OCI-LY7 (cell line): ENCODE data around the gene EBP. TPM values are rescaled to one million over a fixed set of nuclear protein-coding genes. Genes with fewer than 3 reads are reported as not detected.
A peak's percentile ranks its signal among the peaks of the same experiment; 100 is the strongest.

Experiments used
- BruUV-seq: library from RNA; stranded (reverse); fragments of 400-500 nt; replicated peaks from 2 replicates; lab custom pipeline; 2021; lab: Mats Ljungman, UMichigan
- CTCF ChIA-PET: fragments of 300-600 bp; sonication (Branson Sonifier 250); formaldehyde crosslinking; loops from one replicate; lab custom pipeline; 2022; ENCODE audit warnings: antibody characterized with exemption; ENCODE audit not compliant: unreplicated experiment; lab: Charles Lee
- POLR2A ChIA-PET: fragments of 300-600 bp; sonication (Branson Sonifier 250); formaldehyde crosslinking; loops from one replicate; lab custom pipeline; 2022; ENCODE audit warnings: antibody characterized with exemption; lab: Charles Lee
- DNase-seq: peaks from one replicate; pipeline ENCODE4 v3.0.0-alpha.2; 2015; ENCODE audit warnings: low spot score
- H2AFZ ChIP-seq: fragments of 200-600 bp; sonication (generic), shearing (Covaris generic); 2 replicates; pipeline ENCODE4 v1.6.1; 2014; ENCODE audit warnings: mild to moderate bottlenecking, antibody characterized with exemption, low read length, moderate library complexity
- H3K27ac ChIP-seq: fragments of 200-600 bp; sonication (generic); 2 replicates; pipeline ENCODE4 v1.5.1; 2014; ENCODE audit warnings: mixed run types, low read depth, mild to moderate bottlenecking, moderate library complexity, low read length, inconsistent platforms; ENCODE audit not compliant: poor library complexity, severe bottlenecking
- H3K36me3 ChIP-seq: fragments of 200-600 bp; sonication (generic); 2 replicates; pipeline ENCODE4 v1.6.1; 2014; ENCODE audit warnings: mild to moderate bottlenecking, antibody characterized with exemption, low read length, moderate library complexity, mixed read lengths; ENCODE audit not compliant: insufficient read depth
- H3K4me1 ChIP-seq: fragments of 200-600 bp; sonication (generic); 2 replicates; pipeline ENCODE4 v1.5.1; 2014; ENCODE audit warnings: mild to moderate bottlenecking, low read length; ENCODE audit not compliant: insufficient read depth, poor library complexity, severe bottlenecking
- H3K4me2 ChIP-seq: fragments of 200-600 bp; sonication (generic); 2 replicates; pipeline ENCODE4 v1.6.1; 2014; ENCODE audit warnings: mild to moderate bottlenecking, low read length
- H3K4me3 ChIP-seq: fragments of 200-600 bp; sonication (generic); 2 replicates; pipeline ENCODE4 v1.5.1; 2014; ENCODE audit warnings: mild to moderate bottlenecking, low read depth, low read length; ENCODE audit not compliant: poor library complexity, severe bottlenecking
- H3K79me2 ChIP-seq: fragments of 200-600 bp; sonication (generic); 2 replicates; pipeline ENCODE4 v1.6.1; 2016; ENCODE audit warnings: low read depth, mild to moderate bottlenecking, low read length, moderate library complexity, mixed read lengths; ENCODE audit not compliant: insufficient read depth
- H3K9me2 ChIP-seq: fragments of 200-600 bp; sonication (generic); 2 replicates; pipeline ENCODE4 v1.6.1; 2016; ENCODE audit warnings: mild to moderate bottlenecking, low read length, mixed read lengths; ENCODE audit not compliant: insufficient read depth
- H3K9me3 ChIP-seq: fragments of 200-600 bp; sonication (generic); 2 replicates; pipeline ENCODE4 v1.6.1; 2014; ENCODE audit warnings: mild to moderate bottlenecking, mixed run types, low read length, mixed read lengths
- H4K20me1 ChIP-seq: fragments of 200-600 bp; sonication (generic); 2 replicates; pipeline ENCODE4 v1.6.1; 2014; ENCODE audit warnings: mild to moderate bottlenecking, antibody characterized with exemption, low read length, moderate library complexity, mixed read lengths; ENCODE audit not compliant: insufficient read depth
- EZH2phosphoT487 ChIP-seq: fragments of 200-600 bp; sonication (generic); IDR thresholded peaks from 2 replicates; pipeline ENCODE4 v1.6.1; 2018; ENCODE audit warnings: low read depth, borderline replicate concordance, mild to moderate bottlenecking, mixed run types, antibody characterized with exemption, low read length, moderate library complexity, mixed read lengths
- intact Hi-C: fragments of 100-400 bp; cut with micrococcal nuclease; formaldehyde crosslinking; loops from one replicate; pipeline ENCODE4 v1.10.0; 2022; ENCODE audit not compliant: unreplicated experiment
- total RNA-seq, 2 experiments: library from RNA; depleted of rRNA in 1 of 2; stranded (reverse); fragments of >200 nt in 1 of 2; shearing (Covaris generic) in 1 of 2; gene quantifications; 2 replicates each; pipeline ENCODE4 v1.2.3, GENCODE V29; 2014 to 2022
- TF ChIP-seq, protein P1 (sequence below): fragments of 200-600 bp; sonication (generic); conservative IDR thresholded peaks from 2 replicates; pipeline ENCODE4 v1.5.1; 2014; ENCODE audit warnings: mild to moderate bottlenecking, antibody characterized with exemption, low read length, moderate library complexity, mixed read lengths

EBP gene
- total RNA-seq, 2 experiments from 2014 or later, result 94.4 to 126 TPM

DNA sequence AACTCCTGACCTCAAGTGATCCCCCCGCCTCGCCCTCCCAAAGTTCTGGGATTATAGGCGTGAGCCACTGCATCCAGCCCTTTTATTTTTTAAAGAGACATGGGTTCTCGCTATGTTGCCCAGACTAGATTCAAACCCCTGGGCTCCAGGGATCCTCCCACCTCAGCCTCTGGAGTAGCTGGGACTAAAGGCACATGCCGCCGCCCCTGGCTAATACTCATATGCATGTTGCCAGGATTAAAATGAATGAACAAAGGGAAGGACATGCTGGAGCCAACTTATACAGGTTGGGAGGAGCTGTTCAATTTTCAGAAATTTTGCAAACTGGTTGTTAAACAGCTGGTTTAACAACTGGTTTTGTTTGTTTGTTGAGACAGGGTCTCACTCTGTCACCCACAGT lies 47.0 kb upstream of the EBP start:
- peak overlapping the region; percentile 48; the same call in 1 of the 2 replicates for H2AFZ ChIP-seq
- ChIA-PET POLR2A (no interaction called here), CTCF (no interaction called here)
- DNase-seq, result no peak
- no TSS peak for BruUV-seq
- no peaks in the 10 kb centered on the region for H3K9me2 ChIP-seq
- H3K36me3 ChIP-seq, result peaks cover 20% of the 10 kb centered on the region
- TF ChIP-seq, protein P1, sequence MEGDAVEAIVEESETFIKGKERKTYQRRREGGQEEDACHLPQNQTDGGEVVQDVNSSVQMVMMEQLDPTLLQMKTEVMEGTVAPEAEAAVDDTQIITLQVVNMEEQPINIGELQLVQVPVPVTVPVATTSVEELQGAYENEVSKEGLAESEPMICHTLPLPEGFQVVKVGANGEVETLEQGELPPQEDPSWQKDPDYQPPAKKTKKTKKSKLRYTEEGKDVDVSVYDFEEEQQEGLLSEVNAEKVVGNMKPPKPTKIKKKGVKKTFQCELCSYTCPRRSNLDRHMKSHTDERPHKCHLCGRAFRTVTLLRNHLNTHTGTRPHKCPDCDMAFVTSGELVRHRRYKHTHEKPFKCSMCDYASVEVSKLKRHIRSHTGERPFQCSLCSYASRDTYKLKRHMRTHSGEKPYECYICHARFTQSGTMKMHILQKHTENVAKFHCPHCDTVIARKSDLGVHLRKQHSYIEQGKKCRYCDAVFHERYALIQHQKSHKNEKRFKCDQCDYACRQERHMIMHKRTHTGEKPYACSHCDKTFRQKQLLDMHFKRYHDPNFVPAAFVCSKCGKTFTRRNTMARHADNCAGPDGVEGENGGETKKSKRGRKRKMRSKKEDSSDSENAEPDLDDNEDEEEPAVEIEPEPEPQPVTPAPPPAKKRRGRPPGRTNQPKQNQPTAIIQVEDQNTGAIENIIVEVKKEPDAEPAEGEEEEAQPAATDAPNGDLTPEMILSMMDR, result no peak
- TF ChIP-seq EZH2phosphoT487, result no peak
- no peaks in the 10 kb centered on the region for H4K20me1 ChIP-seq
- peak overlapping the region; percentile 97 for H3K4me2 ChIP-seq
- peak overlapping the region; percentile 91 for H3K4me3 ChIP-seq
- intact Hi-C loops, result loop anchor here (2.0 kb wide), 1 partner anchor 122 kb away; the partner anchor contains the start of gene WDR13
- H3K9me3 ChIP-seq, result no peaks in the 10 kb centered on the region
- no peak overlapping the region for H3K27ac ChIP-seq
- peaks cover 37% of the 10 kb centered on the region for H3K79me2 ChIP-seq
- peaks cover 24% of the 10 kb centered on the region for H3K4me1 ChIP-seq

- H3K4me3 ChIP-seq, result peak overlapping the region; percentile 91
- CTCF ChIA-PET, result no interaction called here
- H2AFZ ChIP-seq, result peak overlapping the region; percentile 91
Observed at GRCh38 chrX:48475296-48475695, 46.3 kb upstream of the EBP start.

More at GRCh38 chrX:48475296-48475695, 46.3 kb upstream of the EBP start:
- H3K4me2 ChIP-seq, result peak overlapping the region; percentile 97
- H3K9me2 ChIP-seq, result no peaks in the 10 kb centered on the region
- POLR2A ChIA-PET, result no interaction called here
- peaks cover 23% of the 10 kb centered on the region for H3K36me3 ChIP-seq
- no TSS peak for BruUV-seq
- H3K79me2 ChIP-seq, result peaks cover 37% of the 10 kb centered on the region
- H3K27ac ChIP-seq, result peak overlapping the region; percentile 66
- H3K9me3 ChIP-seq, result no peaks in the 10 kb centered on the region
- TF ChIP-seq EZH2phosphoT487, result no peak
- TF ChIP-seq, protein P1, result no peak
- H4K20me1 ChIP-seq, result no peaks in the 10 kb centered on the region
- intact Hi-C loops, result loop anchor here (2.0 to 5.0 kb wide), 3 partner anchors 47 to 122 kb away; partner anchors contain the start of genes EBP, RBM3 and WDR13
- DNase-seq, result peak; percentile 15
- peaks cover 19% of the 10 kb centered on the region for H3K4me1 ChIP-seq
